ENCODE measurements around the gene AGMAT. TPM values are rescaled to one million over a fixed set of nuclear protein-coding genes. Genes with fewer than 3 reads are reported as not detected.

AGMAT gene
- total and polyA plus RNA-seq, 2 of the 13 experiments (the other 11 are each of a cell fraction or from before 2014, with no cell fraction given), result 59.1 to 174 TPM

DNA sequence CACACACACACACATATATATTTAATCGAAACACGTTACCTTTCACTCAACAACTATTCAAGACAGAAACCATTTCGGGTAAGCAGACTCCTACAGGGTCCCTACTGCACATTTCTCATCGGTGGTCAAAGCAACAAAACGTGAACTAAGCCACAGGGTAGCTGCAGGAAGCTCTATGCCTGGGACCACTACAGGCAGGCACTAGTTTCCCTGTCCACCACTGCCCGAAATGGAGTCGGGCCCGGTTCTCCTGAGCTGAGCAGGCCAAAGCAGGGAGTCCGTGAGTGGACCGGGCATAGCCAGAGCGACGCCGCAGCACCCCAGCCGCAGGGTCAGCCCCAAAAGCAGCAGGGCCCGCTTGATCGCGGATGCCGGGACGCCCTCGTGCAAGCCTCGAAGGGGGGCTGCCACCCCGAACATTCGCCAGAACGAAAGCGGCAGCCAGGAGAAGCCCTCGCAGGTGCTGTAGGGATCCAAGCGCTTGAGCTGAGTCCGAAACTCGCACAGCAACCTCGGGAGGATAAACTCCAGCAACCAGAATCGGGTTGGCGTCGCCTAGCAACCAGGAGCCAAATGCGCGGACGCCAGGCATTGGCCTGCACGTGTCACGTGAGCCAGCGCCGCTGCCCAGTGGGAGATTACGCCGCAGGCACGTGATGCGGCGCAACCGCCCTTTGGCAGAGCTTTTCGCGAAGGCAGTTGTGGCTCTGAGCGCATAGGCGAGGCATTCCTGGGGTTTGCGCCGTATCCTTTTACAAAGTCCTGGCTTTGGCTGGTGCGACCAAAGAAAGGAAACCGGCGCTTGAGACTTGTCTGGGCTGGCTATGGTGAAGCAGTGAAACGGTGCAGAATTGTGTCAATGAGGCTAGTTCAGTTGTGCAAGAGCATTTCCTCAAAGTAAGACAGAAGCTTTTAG is 18.5 kb upstream of the AGMAT start (continued):
- TF ChIP-seq YY1 (IDR thresholded peaks at IDR 0.05; ENCODE audit: insufficient read depth, insufficient replicate concordance, low read depth, low read length), result no peak
- no peak for TF ChIP-seq ZNF570 (CRISPR knock-in tag; IDR thresholded peaks at IDR 0.05; ENCODE audit: borderline replicate concordance)
- TF ChIP-seq ZNF652 (CRISPR knock-in tag; IDR thresholded peaks at IDR 0.05; ENCODE audit: borderline replicate concordance, low read depth), result no peak
- TF ChIP-seq PHF8 (CRISPR knock-in tag; IDR thresholded peaks at IDR 0.05), result no peak
- TF ChIP-seq, protein P1, sequence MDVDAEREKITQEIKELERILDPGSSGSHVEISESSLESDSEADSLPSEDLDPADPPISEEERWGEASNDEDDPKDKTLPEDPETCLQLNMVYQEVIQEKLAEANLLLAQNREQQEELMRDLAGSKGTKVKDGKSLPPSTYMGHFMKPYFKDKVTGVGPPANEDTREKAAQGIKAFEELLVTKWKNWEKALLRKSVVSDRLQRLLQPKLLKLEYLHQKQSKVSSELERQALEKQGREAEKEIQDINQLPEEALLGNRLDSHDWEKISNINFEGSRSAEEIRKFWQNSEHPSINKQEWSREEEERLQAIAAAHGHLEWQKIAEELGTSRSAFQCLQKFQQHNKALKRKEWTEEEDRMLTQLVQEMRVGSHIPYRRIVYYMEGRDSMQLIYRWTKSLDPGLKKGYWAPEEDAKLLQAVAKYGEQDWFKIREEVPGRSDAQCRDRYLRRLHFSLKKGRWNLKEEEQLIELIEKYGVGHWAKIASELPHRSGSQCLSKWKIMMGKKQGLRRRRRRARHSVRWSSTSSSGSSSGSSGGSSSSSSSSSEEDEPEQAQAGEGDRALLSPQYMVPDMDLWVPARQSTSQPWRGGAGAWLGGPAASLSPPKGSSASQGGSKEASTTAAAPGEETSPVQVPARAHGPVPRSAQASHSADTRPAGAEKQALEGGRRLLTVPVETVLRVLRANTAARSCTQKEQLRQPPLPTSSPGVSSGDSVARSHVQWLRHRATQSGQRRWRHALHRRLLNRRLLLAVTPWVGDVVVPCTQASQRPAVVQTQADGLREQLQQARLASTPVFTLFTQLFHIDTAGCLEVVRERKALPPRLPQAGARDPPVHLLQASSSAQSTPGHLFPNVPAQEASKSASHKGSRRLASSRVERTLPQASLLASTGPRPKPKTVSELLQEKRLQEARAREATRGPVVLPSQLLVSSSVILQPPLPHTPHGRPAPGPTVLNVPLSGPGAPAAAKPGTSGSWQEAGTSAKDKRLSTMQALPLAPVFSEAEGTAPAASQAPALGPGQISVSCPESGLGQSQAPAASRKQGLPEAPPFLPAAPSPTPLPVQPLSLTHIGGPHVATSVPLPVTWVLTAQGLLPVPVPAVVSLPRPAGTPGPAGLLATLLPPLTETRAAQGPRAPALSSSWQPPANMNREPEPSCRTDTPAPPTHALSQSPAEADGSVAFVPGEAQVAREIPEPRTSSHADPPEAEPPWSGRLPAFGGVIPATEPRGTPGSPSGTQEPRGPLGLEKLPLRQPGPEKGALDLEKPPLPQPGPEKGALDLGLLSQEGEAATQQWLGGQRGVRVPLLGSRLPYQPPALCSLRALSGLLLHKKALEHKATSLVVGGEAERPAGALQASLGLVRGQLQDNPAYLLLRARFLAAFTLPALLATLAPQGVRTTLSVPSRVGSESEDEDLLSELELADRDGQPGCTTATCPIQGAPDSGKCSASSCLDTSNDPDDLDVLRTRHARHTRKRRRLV (CRISPR knock-in tag; IDR thresholded peaks at IDR 0.05), result no peak
- TF ChIP-seq, protein P2, sequence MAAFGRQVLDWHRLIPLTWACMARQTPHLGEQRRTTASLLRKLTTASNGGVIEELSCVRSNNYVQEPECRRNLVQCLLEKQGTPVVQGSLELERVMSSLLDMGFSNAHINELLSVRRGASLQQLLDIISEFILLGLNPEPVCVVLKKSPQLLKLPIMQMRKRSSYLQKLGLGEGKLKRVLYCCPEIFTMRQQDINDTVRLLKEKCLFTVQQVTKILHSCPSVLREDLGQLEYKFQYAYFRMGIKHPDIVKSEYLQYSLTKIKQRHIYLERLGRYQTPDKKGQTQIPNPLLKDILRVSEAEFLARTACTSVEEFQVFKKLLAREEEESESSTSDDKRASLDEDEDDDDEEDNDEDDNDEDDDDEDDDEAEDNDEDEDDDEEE (CRISPR knock-in tag; IDR thresholded peaks at IDR 0.05), result 0 out of 2 replicates have a peak, but pooled peaks have one; percentile 54
- no peak; the same call in 1 of the 2 replicates for TF ChIP-seq ZNF205 (CRISPR knock-in tag; IDR thresholded peaks at IDR 0.05)
- TF ChIP-seq ZNF496 (CRISPR knock-in tag; IDR thresholded peaks at IDR 0.05; ENCODE audit: insufficient replicate concordance), result no peak
- no peak for TF ChIP-seq PATZ1 (CRISPR knock-in tag; IDR thresholded peaks at IDR 0.05)
- TF ChIP-seq PPARG (CRISPR knock-in tag; conservative IDR thresholded peaks at IDR 0.05), result peak; percentile 63
- TF ChIP-seq NFKB2 (CRISPR knock-in tag; IDR thresholded peaks at IDR 0.05; ENCODE audit: borderline replicate concordance), result peak; percentile 98
- no peak for TF ChIP-seq PCBP1 (IDR thresholded peaks at IDR 0.05; ENCODE audit: borderline replicate concordance, low read depth, low read length)
- TF ChIP-seq, protein P3, sequence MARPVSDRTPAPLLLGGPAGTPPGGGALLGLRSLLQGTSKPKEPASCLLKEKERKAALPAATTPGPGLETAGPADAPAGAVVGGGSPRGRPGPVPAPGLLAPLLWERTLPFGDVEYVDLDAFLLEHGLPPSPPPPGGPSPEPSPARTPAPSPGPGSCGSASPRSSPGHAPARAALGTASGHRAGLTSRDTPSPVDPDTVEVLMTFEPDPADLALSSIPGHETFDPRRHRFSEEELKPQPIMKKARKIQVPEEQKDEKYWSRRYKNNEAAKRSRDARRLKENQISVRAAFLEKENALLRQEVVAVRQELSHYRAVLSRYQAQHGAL (CRISPR knock-in tag; IDR thresholded peaks at IDR 0.05; ENCODE audit: not compliant biosample characterization), result peak; percentile 50
- TF ChIP-seq IRF9 (CRISPR knock-in tag; IDR thresholded peaks at IDR 0.05; ENCODE audit: borderline replicate concordance), result peak; percentile 50; the same call in 1 of the 2 replicates
- peak; percentile 77; the same call in 1 of the 2 replicates for TF ChIP-seq ZNF451 (CRISPR knock-in tag; IDR thresholded peaks at IDR 0.05)
- TF ChIP-seq MIER3 (CRISPR knock-in tag; IDR thresholded peaks at IDR 0.05; ENCODE audit: borderline replicate concordance), result peak; percentile 93; the same call in 1 of the 2 replicates
- no peak for TF ChIP-seq ZNF383 (CRISPR knock-in tag; IDR thresholded peaks at IDR 0.05; ENCODE audit: borderline replicate concordance)
- TF ChIP-seq ZNF607 (CRISPR knock-in tag; IDR thresholded peaks at IDR 0.05; ENCODE audit: borderline replicate concordance), result peak; percentile 97
